CD14-positive monocyte (primary cell): Measurements from ENCODE around the gene HSPB9. TPM values are rescaled to one million over a fixed set of nuclear protein-coding genes. Genes with fewer than 3 reads are reported as not detected.

Source experiments
- DNase-seq, 3 donors: peaks; one replicate each; pipeline ENCODE4 v3.0.0-alpha.2; 2011 to 2022
- H2AFZ ChIP-seq: 2 replicates; pipeline ENCODE4 v1.6.0; 2012; ENCODE audit warnings: mild to moderate bottlenecking, low read depth, low read length, inconsistent platforms; ENCODE audit not compliant: insufficient read depth, poor library complexity, severe bottlenecking
- H3K27ac ChIP-seq, 2 donors: 1 replicate in 1 of 2; 2 replicates in 1 of 2; pipeline ENCODE4 v1.5.1; 2012 to 2013; ENCODE audit warnings: low read length in 2 of 2, control low read depth in 1 of 2, inconsistent platforms in 1 of 2, low read depth in 1 of 2, mild to moderate bottlenecking in 1 of 2
- H3K27me3 ChIP-seq, 2 donors: one replicate each; pipeline versions ENCODE4 v1.6.0 to v1.6.1; 2011 to 2013; ENCODE audit warnings: low read length in 2 of 2; ENCODE audit not compliant: control insufficient read depth in 2 of 2, insufficient read depth in 2 of 2
- H3K36me3 ChIP-seq, 2 donors: replicated peaks in 1 of 2; 1 replicate in 1 of 2; 2 replicates in 1 of 2; pipeline versions ENCODE4 v1.5.1 to v1.6.1; 2012 to 2013; ENCODE audit warnings: low read length in 2 of 2, control low read depth in 1 of 2, inconsistent platforms in 1 of 2, mild to moderate bottlenecking in 1 of 2; ENCODE audit not compliant: insufficient read depth in 2 of 2, control insufficient read depth in 1 of 2
- H3K4me1 ChIP-seq, 2 donors: 1 replicate in 1 of 2; 2 replicates in 1 of 2; pipeline versions ENCODE4 v1.5.1 to v1.6.1; 2012 to 2013; ENCODE audit warnings: low read length in 2 of 2, control low read depth in 1 of 2, inconsistent platforms in 1 of 2, mild to moderate bottlenecking in 1 of 2, moderate library complexity in 1 of 2; ENCODE audit not compliant: insufficient read depth in 2 of 2, control insufficient read depth in 1 of 2
- H3K4me2 ChIP-seq: replicated peaks from 2 replicates; pipeline ENCODE3; 2012; ENCODE audit warnings: low read length, moderate library complexity, mild to moderate bottlenecking; ENCODE audit not compliant: poor library complexity, severe bottlenecking; ENCODE audit errors: extremely low read depth
- H3K4me3 ChIP-seq, 3 experiments: fragments of 200-600 bp in 1 of 3; sonication (generic) in 1 of 3; replicated peaks in 1 of 3; 1 replicate in 2 of 3; 2 replicates in 1 of 3; pipeline ENCODE4 v1.5.1; 2011 to 2013; ENCODE audit warnings: low read length in 3 of 3, mild to moderate bottlenecking in 3 of 3, control low read depth in 2 of 3, low read depth in 2 of 3, inconsistent platforms in 1 of 3, moderate library complexity in 1 of 3
- H3K79me2 ChIP-seq: 2 replicates; pipeline ENCODE4 v1.6.0; 2012; ENCODE audit warnings: mild to moderate bottlenecking, control low read depth, inconsistent platforms, low read length, moderate library complexity; ENCODE audit not compliant: insufficient read depth
- H3K9ac ChIP-seq: 2 replicates; pipeline ENCODE4 v1.6.0; 2017; ENCODE audit warnings: low read length, mild to moderate bottlenecking; ENCODE audit not compliant: insufficient read depth, poor library complexity, severe bottlenecking
- H3K9me3 ChIP-seq, 2 donors: replicated peaks in 1 of 2; 1 replicate in 1 of 2; 2 replicates in 1 of 2; pipeline versions ENCODE4 v1.5.1 to v1.6.1; 2012 to 2013; ENCODE audit warnings: low read length in 2 of 2, control low read depth in 1 of 2; ENCODE audit not compliant: control insufficient read depth in 1 of 2, insufficient read depth in 1 of 2
- H4K20me1 ChIP-seq: 2 replicates; pipeline ENCODE4 v1.6.0; 2012; ENCODE audit warnings: mild to moderate bottlenecking, low read length, control low read depth, moderate library complexity; ENCODE audit not compliant: insufficient read depth
- H3K27ac Mint-ChIP-seq, 7 donors: one replicate each; pipeline ENCODE4 v1.8.0; 2020; ENCODE audit warnings: mild to moderate bottlenecking in 7 of 7, mixed read lengths in 7 of 7, moderate library complexity in 6 of 7, inconsistent platforms in 2 of 7
- H3K27me3 Mint-ChIP-seq, 3 donors: one replicate each; pipeline ENCODE4 v1.8.0; 2021 to 2022; ENCODE audit warnings: low read depth in 3 of 3, mild to moderate bottlenecking in 3 of 3, mixed read lengths in 3 of 3, moderate library complexity in 3 of 3, inconsistent platforms in 1 of 3
- H3K36me3 Mint-ChIP-seq, 2 donors: one replicate each; pipeline ENCODE4 v1.8.0; 2020; ENCODE audit warnings: mixed read lengths in 2 of 2, inconsistent platforms in 1 of 2, mild to moderate bottlenecking in 1 of 2
- H3K4me1 Mint-ChIP-seq: one replicate; pipeline ENCODE4 v1.8.0; 2020; ENCODE audit warnings: mild to moderate bottlenecking, mixed read lengths
- H3K4me3 Mint-ChIP-seq, 2 donors: one replicate each; pipeline ENCODE4 v1.8.0; 2020; ENCODE audit warnings: mild to moderate bottlenecking in 2 of 2, mixed read lengths in 2 of 2, moderate library complexity in 1 of 2
- H3K9me3 Mint-ChIP-seq, 7 donors: one replicate each; pipeline ENCODE4 v1.8.0; 2020 to 2022; ENCODE audit warnings: mixed read lengths in 7 of 7, mild to moderate bottlenecking in 6 of 7, moderate library complexity in 6 of 7, inconsistent platforms in 2 of 7
- WGBS: methylation state at CpG from one replicate; pipeline ENCODE4 v1.1.5; 2013; ENCODE audit warnings: missing lambda C conversion rate; ENCODE audit not compliant: insufficient coverage; 5-methylcytosine and 5-hydroxymethylcytosine counted together
- intact Hi-C, 2 donors: fragments of 100-400 bp; cut with micrococcal nuclease; formaldehyde crosslinking; loops; one replicate each; pipeline versions ENCODE4 v1.15.0 to v1.15.1; 2023
- polyA minus RNA-seq: library from RNA; depleted of rRNA, polyadenylated mRNA; stranded (reverse); fragments of >200 nt; gene quantifications from 2 replicates; pipeline ENCODE4 v1.2.3, GENCODE V29; 2012
- polyA plus RNA-seq, 3 donors: library from polyadenylated mRNA; depleted of rRNA in 1 of 3; unstranded in 2 of 3; stranded (reverse) in 1 of 3; fragments of 300-500 nt in 2 of 3; fragments of >200 nt in 1 of 3; fragmentation: Illumina TruSeq in 2 of 3; gene quantifications; 1 replicate in 2 of 3; 2 replicates in 1 of 3; pipeline ENCODE4 v1.2.3, GENCODE V29; 2012 to 2021
- total RNA-seq, 12 experiments: library from RNA in 1 of 12; stranded (reverse) in 1 of 12; fragments of 120-200 nt in 1 of 12; gene quantifications; one replicate each; pipeline ENCODE4 v1.2.4 and lab custom pipeline; 2013 to 2026; ENCODE audit warnings: mixed read lengths in 6 of 12, inconsistent platforms in 1 of 12
- TF ChIP-seq, protein P1 (sequence below): fragments of 200-600 bp; IDR thresholded peaks from one replicate; pipeline ENCODE4 v1.8.0; 2022; ENCODE audit warnings: antibody characterized with exemption, mild to moderate bottlenecking

The HSPB9 gene, protein sequence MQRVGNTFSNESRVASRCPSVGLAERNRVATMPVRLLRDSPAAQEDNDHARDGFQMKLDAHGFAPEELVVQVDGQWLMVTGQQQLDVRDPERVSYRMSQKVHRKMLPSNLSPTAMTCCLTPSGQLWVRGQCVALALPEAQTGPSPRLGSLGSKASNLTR
- total RNA-seq (2013), result not detected
- polyA plus RNA-seq (under 1 TPM in 1 of 3 donors, not detected in 2; 0.04 TPM), polyA minus RNA-seq (not detected in 2 replicates), total RNA-seq (lab: John Stamatoyannopoulos, UW) (0 to 0.11 (median 0) reads per million in 11 experiments)

DNA sequence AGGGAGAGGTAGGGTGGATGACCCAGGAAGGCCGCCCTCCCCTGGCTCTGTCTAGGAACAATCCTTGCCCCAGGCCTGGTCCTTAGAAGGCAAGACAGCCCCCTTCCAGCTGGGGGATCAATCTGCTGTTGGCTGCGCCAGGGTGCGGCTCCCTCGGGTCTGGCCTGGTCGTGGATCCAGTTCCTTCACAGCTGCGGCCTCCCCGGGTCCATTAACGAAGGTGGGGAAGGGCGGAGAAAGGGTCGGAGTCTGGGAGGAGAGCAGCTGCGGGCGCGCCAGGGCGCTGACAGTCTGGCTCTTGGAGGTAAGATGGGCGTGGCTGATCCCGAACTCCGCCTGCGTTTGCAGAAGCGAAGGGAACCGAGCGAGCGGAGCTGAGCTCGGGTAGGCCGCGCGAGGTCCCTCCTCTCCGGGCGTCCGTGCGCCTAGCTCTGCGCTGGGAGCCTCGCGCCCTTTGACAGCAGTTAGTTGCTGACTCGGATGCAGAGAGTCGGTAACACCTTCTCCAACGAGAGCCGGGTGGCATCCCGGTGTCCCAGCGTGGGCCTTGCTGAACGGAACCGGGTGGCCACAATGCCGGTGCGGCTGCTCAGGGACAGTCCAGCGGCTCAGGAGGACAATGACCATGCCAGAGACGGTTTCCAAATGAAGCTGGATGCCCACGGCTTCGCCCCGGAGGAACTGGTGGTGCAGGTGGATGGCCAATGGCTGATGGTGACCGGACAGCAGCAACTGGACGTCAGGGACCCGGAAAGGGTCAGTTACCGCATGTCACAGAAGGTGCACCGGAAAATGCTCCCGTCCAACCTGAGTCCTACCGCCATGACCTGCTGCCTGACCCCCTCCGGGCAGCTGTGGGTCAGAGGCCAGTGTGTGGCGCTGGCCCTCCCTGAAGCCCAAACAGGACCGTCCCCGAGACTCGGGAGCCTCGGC, at the start of gene HSPB9:
Gene HSPB9, plus strand, starts transcription at position 434 of the 933 bp plus-strand sequence. Its CDS starts 47 bp downstream, at position 481.
- H3K79me2 ChIP-seq, result no peaks in the 10 kb centered on the region
- no peak within 1 kb of the TSS for H3K4me3 Mint-ChIP-seq
- WGBS, result 92% methylated on average over 53 of the region's 61 CpGs
- H4K20me1 ChIP-seq, result peaks cover 28% of the 10 kb centered on the region
- peaks cover 16% of the 10 kb centered on the region for H3K4me1 Mint-ChIP-seq
- no peaks in the 10 kb centered on the region for H3K9me3 Mint-ChIP-seq
- intact Hi-C loops, result no loop called here
- no peaks in the 10 kb centered on the region for H3K27me3 ChIP-seq
- no peak within 1 kb of the TSS for H3K4me3 ChIP-seq
- peak within 1 kb of the TSS in 3 of 7 donors; percentile 35 to 91 (median 84) for H3K27ac Mint-ChIP-seq
- H3K27ac ChIP-seq, result no peak within 1 kb of the TSS
- H3K36me3 Mint-ChIP-seq, result peaks cover 39 to 52% of the 10 kb centered on the region in 2 donors
- H3K9me3 ChIP-seq, result no peaks in the 10 kb centered on the region
- no peak within 1 kb of the TSS for H3K9ac ChIP-seq
- H3K4me2 ChIP-seq, result peak within 1 kb of the TSS; percentile 94
- no peak for DNase-seq
- peaks cover 9 to 16% of the 10 kb centered on the region in 2 donors for H3K4me1 ChIP-seq
- no peaks in the 10 kb centered on the region for H3K27me3 Mint-ChIP-seq
- peaks cover 34 to 35% of the 10 kb centered on the region in 2 donors for H3K36me3 ChIP-seq
- peak within 1 kb of the TSS; percentile 87 for H2AFZ ChIP-seq
- TF ChIP-seq, protein P1, sequence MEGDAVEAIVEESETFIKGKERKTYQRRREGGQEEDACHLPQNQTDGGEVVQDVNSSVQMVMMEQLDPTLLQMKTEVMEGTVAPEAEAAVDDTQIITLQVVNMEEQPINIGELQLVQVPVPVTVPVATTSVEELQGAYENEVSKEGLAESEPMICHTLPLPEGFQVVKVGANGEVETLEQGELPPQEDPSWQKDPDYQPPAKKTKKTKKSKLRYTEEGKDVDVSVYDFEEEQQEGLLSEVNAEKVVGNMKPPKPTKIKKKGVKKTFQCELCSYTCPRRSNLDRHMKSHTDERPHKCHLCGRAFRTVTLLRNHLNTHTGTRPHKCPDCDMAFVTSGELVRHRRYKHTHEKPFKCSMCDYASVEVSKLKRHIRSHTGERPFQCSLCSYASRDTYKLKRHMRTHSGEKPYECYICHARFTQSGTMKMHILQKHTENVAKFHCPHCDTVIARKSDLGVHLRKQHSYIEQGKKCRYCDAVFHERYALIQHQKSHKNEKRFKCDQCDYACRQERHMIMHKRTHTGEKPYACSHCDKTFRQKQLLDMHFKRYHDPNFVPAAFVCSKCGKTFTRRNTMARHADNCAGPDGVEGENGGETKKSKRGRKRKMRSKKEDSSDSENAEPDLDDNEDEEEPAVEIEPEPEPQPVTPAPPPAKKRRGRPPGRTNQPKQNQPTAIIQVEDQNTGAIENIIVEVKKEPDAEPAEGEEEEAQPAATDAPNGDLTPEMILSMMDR, result no peak

DNA sequence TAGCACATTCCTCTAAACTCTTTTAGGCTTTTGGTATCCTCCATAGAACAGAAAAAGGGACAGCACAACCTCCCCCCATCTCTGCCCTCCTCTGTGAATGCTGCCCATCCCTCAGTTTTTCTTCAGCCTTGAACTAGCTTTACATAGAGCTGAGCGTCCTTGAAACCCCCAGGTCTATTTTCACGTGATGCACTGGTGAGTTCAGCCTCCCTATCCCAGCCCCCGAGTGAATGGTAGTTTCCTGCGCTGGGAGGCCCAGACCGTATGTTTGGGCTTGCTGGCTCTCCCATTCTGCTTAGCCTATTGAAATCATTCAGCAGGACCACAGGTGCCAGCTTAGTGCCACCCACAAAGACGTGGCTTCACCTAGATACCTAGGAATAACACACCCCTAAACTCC, 46.8 kb upstream of the HSPB9 start:
- Histone ChIP-seq H3K27ac (no peak overlapping the region), H3K4me3 (no peak overlapping the region), H3K36me3 (no peaks in the 10 kb centered on the region), H3K79me2 (no peaks in the 10 kb centered on the region), H3K27me3 (peaks cover 4 to 25% of the 10 kb centered on the region in 2 donors), H2AFZ (no peak overlapping the region), H3K9ac (no peak overlapping the region), H3K9me3 (no peaks in the 10 kb centered on the region), H3K4me2 (no peak overlapping the region), H4K20me1 (no peaks in the 10 kb centered on the region), H3K4me1 (peaks cover 11 to 15% of the 10 kb centered on the region in 2 donors)
- no peak overlapping the region for H3K4me3 Mint-ChIP-seq
- peaks cover 0 to 4% (median 1%) of the 10 kb centered on the region in 7 donors for H3K9me3 Mint-ChIP-seq
- H3K27me3 Mint-ChIP-seq, result peaks cover 28 to 31% (median 29%) of the 10 kb centered on the region in 3 donors
- DNase-seq, result no peak
- peaks cover 0 to 5% of the 10 kb centered on the region in 2 donors for H3K36me3 Mint-ChIP-seq
- intact Hi-C loops, result no loop called here
- no peak overlapping the region for H3K27ac Mint-ChIP-seq
- H3K4me1 Mint-ChIP-seq, result peaks cover 10% of the 10 kb centered on the region
- 80% methylated on average over 5 of the region's 6 CpGs for WGBS
- TF ChIP-seq, protein P1, result no peak
